GM19452 (cell line): Measurements from ENCODE around the gene BARHL2.

Experiments
- ATAC-seq: cut with Tn5 transposase; IDR thresholded peaks from one replicate; pipeline ENCODE4 v1.9.1; 2021; ENCODE audit not compliant: unreplicated experiment

The BARHL2 gene

GRCh38 chr1:90724926-90725656 is 8.0 kb upstream of the BARHL2 start:
- ATAC-seq, result no peak

GRCh38 chr1:90724361-90724760 is 7.3 kb upstream of the BARHL2 start:
- no peak for ATAC-seq

GRCh38 chr1:90723590-90724108 is 6.5 kb upstream of the BARHL2 start:
- ATAC-seq, result no peak

- ATAC-seq, result no peak
Observed at GRCh38 chr1:90722874-90723589, 5.9 kb upstream of the BARHL2 start.

GRCh38 chr1:90721210-90722194 is 4.4 kb upstream of the BARHL2 start:
- peak; percentile 48 for ATAC-seq

- no peak for ATAC-seq
Observed at GRCh38 chr1:90720145-90720636, 3.1 kb upstream of the BARHL2 start.

GRCh38 chr1:90719330-90720144 is 2.4 kb upstream of the BARHL2 start:
- no peak for ATAC-seq

GRCh38 chr1:90718411-90719329 is 1.6 kb upstream of the BARHL2 start:
- no peak for ATAC-seq

GRCh38 chr1:90717665-90718410 is 736 bp upstream of the BARHL2 start:
- no peak for ATAC-seq

GRCh38 chr1:90717356-90717664 is 208 bp upstream of the BARHL2 start:
- ATAC-seq, result no peak

- ATAC-seq, result no peak
Observed at GRCh38 chr1:90716243-90716551, 905 bp downstream of the BARHL2 start.

- no peak for ATAC-seq
Observed at GRCh38 chr1:90715309-90715708, 1.8 kb downstream of the BARHL2 start.

- ATAC-seq, result no peak
Observed at GRCh38 chr1:90714521-90714951, 2.6 kb downstream of the BARHL2 start.

GRCh38 chr1:90713741-90714509 is 3.2 kb downstream of the BARHL2 start:
- ATAC-seq, result no peak

GRCh38 chr1:90712915-90713730 is 4.0 kb downstream of the BARHL2 start:
- no peak for ATAC-seq

- no peak for ATAC-seq
Observed at GRCh38 chr1:90712153-90712856, 4.8 kb downstream of the BARHL2 start.
